OCI-LY3 (cell line): ENCODE data around the gene NKIRAS2.

ENCODE experiments used
- EZH2phosphoT487 ChIP-seq: fragments of 200-600 bp; shearing (Covaris generic); IDR thresholded peaks from 2 replicates; pipeline ENCODE4 v1.6.1; 2018; ENCODE audit warnings: antibody characterized with exemption, mixed run types, low read depth
- TF ChIP-seq, protein P1 (sequence below): fragments of 200-600, 300-600 bp; sonication (generic); IDR thresholded peaks from 2 replicates; pipeline ENCODE4 v1.5.1; 2014; ENCODE audit warnings: antibody characterized with exemption, low read length, low read depth

DNA sequence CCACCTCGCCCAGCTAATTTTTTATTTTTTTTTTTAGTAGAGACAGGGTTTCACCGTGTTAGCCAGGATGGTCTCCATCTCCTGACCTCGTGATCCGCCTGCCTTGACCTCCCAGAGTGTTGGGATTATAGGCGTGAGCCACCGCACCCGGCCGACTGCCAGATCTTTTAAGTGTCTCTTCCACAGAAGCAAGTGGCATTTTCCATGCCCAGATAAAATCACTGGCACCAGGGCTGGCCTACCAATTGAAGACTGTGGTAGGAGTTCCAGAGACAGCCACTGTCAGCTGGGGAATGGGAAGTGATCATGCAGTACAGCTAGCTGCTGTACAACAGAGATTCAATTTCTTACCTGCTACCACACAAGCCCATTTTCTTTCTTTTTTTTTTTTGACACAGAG, 35.4 kb upstream of the NKIRAS2 start:
- TF ChIP-seq, protein P1, sequence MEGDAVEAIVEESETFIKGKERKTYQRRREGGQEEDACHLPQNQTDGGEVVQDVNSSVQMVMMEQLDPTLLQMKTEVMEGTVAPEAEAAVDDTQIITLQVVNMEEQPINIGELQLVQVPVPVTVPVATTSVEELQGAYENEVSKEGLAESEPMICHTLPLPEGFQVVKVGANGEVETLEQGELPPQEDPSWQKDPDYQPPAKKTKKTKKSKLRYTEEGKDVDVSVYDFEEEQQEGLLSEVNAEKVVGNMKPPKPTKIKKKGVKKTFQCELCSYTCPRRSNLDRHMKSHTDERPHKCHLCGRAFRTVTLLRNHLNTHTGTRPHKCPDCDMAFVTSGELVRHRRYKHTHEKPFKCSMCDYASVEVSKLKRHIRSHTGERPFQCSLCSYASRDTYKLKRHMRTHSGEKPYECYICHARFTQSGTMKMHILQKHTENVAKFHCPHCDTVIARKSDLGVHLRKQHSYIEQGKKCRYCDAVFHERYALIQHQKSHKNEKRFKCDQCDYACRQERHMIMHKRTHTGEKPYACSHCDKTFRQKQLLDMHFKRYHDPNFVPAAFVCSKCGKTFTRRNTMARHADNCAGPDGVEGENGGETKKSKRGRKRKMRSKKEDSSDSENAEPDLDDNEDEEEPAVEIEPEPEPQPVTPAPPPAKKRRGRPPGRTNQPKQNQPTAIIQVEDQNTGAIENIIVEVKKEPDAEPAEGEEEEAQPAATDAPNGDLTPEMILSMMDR: no peak
- TF ChIP-seq EZH2phosphoT487: no peak
